22Rv1 (cell line): Measurements from ENCODE around the gene ARSK.

Experiments used
- H3K27ac ChIP-seq: fragments of 450-650 bp; 2 replicates; pipeline ENCODE4 v1.5.1; 2017
- CTCF ChIP-seq: fragments of 450-650 bp; IDR thresholded peaks from 2 replicates; pipeline ENCODE4 v1.5.1; 2017; ENCODE audit warnings: mild to moderate bottlenecking
- ZFX ChIP-seq: fragments of 450-650 bp; IDR thresholded peaks from 2 replicates; pipeline ENCODE4 v1.6.1; 2017; ENCODE audit warnings: antibody characterized with exemption, borderline replicate concordance

ARSK gene

GRCh38 chr5:95619096-95619495, 64.2 kb downstream of the ARSK start:
- TF ChIP-seq ZFX (no peak), CTCF (no peak)
- no peak overlapping the region for H3K27ac ChIP-seq

GRCh38 chr5:95619514-95620029, 64.7 kb downstream of the ARSK start:
- H3K27ac ChIP-seq = no peak overlapping the region
- no peak for TF ChIP-seq CTCF

- no peak within 1 kb of the TSS for H3K27ac ChIP-seq
- TF ChIP-seq ZFX (no peak), CTCF (peak; percentile 20; the same call in 1 of the 2 replicates)
These were observed 65.3 kb downstream of the ARSK start, which contains the start of gene GPR150 for GRCh38 chr5:95620030-95620869. Gene GPR150 (plus strand): TSS chr5:95620087. CDS start chr5:95620276, 189 bp downstream.

- no peak overlapping the region for H3K27ac ChIP-seq
- TF ChIP-seq ZFX = no peak
- TF ChIP-seq CTCF = no peak; the same call in 1 of the 2 replicates
These were observed 66.3 kb downstream of the ARSK start for GRCh38 chr5:95620870-95621838.

- no peak overlapping the region for H3K27ac ChIP-seq
These were observed 67.1 kb downstream of the ARSK start for GRCh38 chr5:95621839-95622629.

More at GRCh38 chr5:95621839-95622629, 67.1 kb downstream of the ARSK start:
- no peak for TF ChIP-seq CTCF
- TF ChIP-seq ZFX = no peak
